ENCODE measurements around the gene RXFP4. TPM values are rescaled to one million over a fixed set of nuclear protein-coding genes. Genes with fewer than 3 reads are reported as not detected.
A peak's percentile ranks its signal among the peaks of the same experiment; 100 is the strongest.

The RXFP4 gene
- total RNA-seq, 1 donor from 2014 or later, result not detected

- DNase-seq (ENCODE audit: extremely low spot score, unreplicated experiment), result no peak
- H3K4me3 Mint-ChIP-seq, result no peak overlapping the region
- H3K4me1 Mint-ChIP-seq (ENCODE audit: unreplicated experiment), result peaks cover 50% of the 10 kb centered on the region
- H3K36me3 Mint-ChIP-seq, result peaks cover 4% of the 10 kb centered on the region
- H3K27ac Mint-ChIP-seq, result no peak overlapping the region
- H3K9me3 Mint-ChIP-seq, result no peaks in the 10 kb centered on the region
- no peak for TF ChIP-seq CTCF (conservative IDR thresholded peaks at IDR 0.05)
- H3K27me3 Mint-ChIP-seq, result no peaks in the 10 kb centered on the region
Measured at GRCh38 chr1:155968670-155969069, 27.2 kb downstream of the RXFP4 start.

- Mint-ChIP-seq H3K9me3 (no peaks in the 10 kb centered on the region), H3K4me3 (no peak overlapping the region), H3K27ac (no peak overlapping the region), H3K36me3 (peaks cover under 1% of the 10 kb centered on the region), H3K4me1 (ENCODE audit: unreplicated experiment) (peaks cover 54% of the 10 kb centered on the region), H3K27me3 (no peaks in the 10 kb centered on the region)
- no peak for TF ChIP-seq CTCF (conservative IDR thresholded peaks at IDR 0.05)
- DNase-seq (ENCODE audit: extremely low spot score, unreplicated experiment), result no peak
Measured at GRCh38 chr1:155969377-155969791, 27.9 kb downstream of the RXFP4 start.

- H3K27ac Mint-ChIP-seq, result peak overlapping the region; percentile 67
- peaks cover 66% of the 10 kb centered on the region for H3K4me1 Mint-ChIP-seq (ENCODE audit: unreplicated experiment)
- no peaks in the 10 kb centered on the region for H3K9me3 Mint-ChIP-seq
- no peak for DNase-seq (ENCODE audit: extremely low spot score, unreplicated experiment)
- peak overlapping the region; percentile 14 for H3K4me3 Mint-ChIP-seq
- H3K36me3 Mint-ChIP-seq, result no peaks in the 10 kb centered on the region
- no peak for TF ChIP-seq CTCF (conservative IDR thresholded peaks at IDR 0.05)
- no peaks in the 10 kb centered on the region for H3K27me3 Mint-ChIP-seq
Measured at GRCh38 chr1:155970531-155971167, 29.2 kb downstream of the RXFP4 start.

- Mint-ChIP-seq H3K36me3 (no peaks in the 10 kb centered on the region), H3K4me1 (ENCODE audit: unreplicated experiment) (peaks cover 81% of the 10 kb centered on the region), H3K9me3 (no peaks in the 10 kb centered on the region), H3K27ac (no peak overlapping the region), H3K27me3 (no peaks in the 10 kb centered on the region), H3K4me3 (no peak overlapping the region)
- TF ChIP-seq CTCF (conservative IDR thresholded peaks at IDR 0.05), result no peak
- DNase-seq (ENCODE audit: extremely low spot score, unreplicated experiment), result no peak
Measured at GRCh38 chr1:155971910-155972809, 30.7 kb downstream of the RXFP4 start.

- TF ChIP-seq CTCF (conservative IDR thresholded peaks at IDR 0.05), result no peak
- no peaks in the 10 kb centered on the region for H3K27me3 Mint-ChIP-seq
- no peak overlapping the region for H3K27ac Mint-ChIP-seq
- no peak overlapping the region for H3K4me3 Mint-ChIP-seq
- no peaks in the 10 kb centered on the region for H3K9me3 Mint-ChIP-seq
- peaks cover 69% of the 10 kb centered on the region for H3K4me1 Mint-ChIP-seq (ENCODE audit: unreplicated experiment)
- no peaks in the 10 kb centered on the region for H3K36me3 Mint-ChIP-seq
- no peak for DNase-seq (ENCODE audit: extremely low spot score, unreplicated experiment)
Measured at GRCh38 chr1:155973723-155974122, 32.3 kb downstream of the RXFP4 start.

All from type B pancreatic cell (in vitro differentiated cells).